SK-N-MC (cell line): ENCODE data around the gene ZMYND15.

Source experiments
- EZH2 ChIP-seq: fragments of 200-600 bp; sonication (generic); IDR thresholded peaks from one replicate; pipeline ENCODE4 v1.6.1; 2017; ENCODE audit warnings: antibody characterized with exemption
- POLR2AphosphoS5 ChIP-seq: IDR thresholded peaks from 2 replicates; pipeline ENCODE4 v1.6.1; 2012; ENCODE audit warnings: mild to moderate bottlenecking, low read depth, low read length, borderline replicate concordance

GRCh38 chr17:4786106-4786511, 46.5 kb downstream of the ZMYND15 start, which contains the start of gene VMO1:
- TF ChIP-seq POLR2AphosphoS5: no peak
- no peak for TF ChIP-seq EZH2
